NCI-H446 treated with DMSO at 0.1 percent for 48 hours (cell line): ENCODE data around the gene SLC8A2.

Source experiments
- DNase-seq: peaks from one replicate; lab custom pipeline; 2025; lab: John Stamatoyannopoulos, UW

Gene SLC8A2

GRCh38 chr19:47430041-47430802 lies 41.5 kb downstream of the SLC8A2 start:
- DNase-seq = no peak

DNA sequence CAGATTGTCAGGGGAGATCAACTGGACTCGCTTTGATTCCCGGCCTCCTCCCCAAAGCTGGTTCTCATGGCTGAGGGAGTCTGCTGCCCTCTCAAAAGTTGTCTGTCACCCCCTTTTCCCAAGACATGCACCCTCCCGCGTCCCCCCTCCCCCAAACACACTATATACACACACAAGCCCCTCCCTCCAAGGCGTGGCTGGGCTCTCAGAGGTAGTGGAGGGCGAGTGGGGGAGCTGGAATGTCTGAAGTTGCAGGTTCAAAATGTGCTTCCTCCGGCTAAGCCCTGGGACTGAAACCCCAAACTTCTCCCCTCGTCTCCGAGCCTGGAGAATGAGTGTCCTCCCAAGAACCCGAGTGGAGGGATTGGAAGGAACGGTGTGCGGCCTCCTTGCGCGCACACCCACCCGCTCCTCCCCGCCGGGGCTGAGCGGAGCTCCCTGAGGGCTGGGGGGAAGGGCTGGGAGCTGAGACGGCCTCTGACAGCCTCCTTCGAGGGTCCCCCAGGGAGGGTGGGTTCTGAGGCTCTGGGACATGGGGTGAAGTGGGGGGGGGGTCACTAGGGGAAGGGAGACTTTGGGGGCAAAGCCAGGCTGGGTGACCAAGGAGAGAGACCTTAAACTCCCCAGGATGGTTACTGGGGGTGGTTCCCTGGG lies 42.4 kb downstream of the SLC8A2 start:
- DNase-seq = no peak

DNA sequence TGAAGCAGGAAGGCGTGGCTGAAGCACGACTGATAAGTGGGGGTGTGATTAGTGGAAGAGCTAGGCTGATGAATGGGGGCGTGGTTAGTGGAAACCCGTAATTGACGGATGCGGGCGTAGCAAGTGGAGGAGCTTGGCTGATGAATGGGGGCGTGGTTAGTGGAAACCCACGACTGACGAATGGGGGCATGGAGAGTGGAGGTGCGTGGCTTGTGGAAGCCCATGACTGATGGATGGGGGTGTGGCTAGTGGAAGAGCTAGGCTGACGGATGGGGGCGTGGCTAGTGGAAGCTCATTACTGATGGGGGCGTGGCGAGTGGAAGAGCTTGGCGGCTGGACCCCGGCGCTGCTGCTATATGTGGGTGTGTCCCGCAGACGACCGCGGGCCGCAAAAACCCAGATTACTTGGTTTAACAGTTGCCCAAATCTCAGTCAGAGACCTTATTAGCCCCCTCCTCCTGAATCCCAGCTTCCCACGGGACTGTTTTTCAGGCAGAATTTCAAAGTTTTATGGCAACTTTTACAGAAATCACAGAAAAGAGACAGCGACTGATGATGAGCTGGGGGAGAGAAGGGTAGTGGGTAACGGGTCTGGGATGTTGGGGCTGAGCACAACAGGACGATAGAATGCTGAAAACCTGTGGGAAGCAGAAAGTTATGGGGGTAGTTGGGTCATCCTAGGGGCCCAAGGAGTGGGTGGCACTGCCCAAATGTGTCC lies 43.4 kb downstream of the SLC8A2 start:
- DNase-seq = peak; percentile 99

DNA sequence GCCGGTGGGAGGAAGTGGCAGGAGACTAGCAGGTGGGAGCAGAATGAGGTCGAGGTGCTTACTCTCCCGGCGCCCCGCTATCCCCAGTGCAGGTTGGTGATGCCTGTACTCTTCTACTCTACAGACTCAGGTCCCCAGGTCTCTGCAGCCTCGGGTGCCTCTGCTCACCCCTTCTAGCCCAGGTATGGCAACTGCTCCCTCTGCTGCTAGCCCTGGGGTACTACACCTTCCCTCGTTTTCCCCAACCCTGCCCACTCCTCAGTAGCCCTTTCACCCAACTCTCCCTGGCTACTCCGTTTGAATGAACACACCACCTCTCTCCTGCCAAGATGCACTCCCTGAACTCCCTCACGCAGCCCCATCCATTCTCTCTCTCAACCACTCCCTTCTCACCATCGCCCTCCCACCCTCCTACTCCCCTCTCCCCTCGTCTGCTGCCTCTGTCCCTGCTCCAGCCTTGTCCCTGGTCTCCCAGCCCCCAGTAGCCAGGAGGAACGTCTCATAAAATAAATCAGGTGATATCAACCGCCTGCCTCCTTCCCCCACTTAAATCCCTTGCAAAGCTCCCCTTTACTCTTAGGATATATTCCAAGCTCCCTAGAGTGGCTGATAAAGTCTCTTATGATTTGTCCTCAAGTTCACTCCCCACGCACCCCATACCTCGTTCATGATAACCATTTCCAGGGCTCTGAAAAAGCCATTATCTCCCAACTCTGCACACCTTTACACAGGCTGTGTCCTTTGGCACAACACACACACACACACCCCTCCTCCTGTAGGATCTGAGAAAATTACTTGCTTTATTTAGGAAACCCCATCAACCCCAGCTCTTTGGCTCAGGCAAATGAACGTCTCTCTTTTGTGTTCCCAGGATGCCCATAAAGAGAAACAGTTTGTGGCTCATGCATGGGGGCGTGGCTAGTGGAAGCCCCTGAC lies 44.2 kb downstream of the SLC8A2 start:
- DNase-seq = peak; percentile 36

DNA sequence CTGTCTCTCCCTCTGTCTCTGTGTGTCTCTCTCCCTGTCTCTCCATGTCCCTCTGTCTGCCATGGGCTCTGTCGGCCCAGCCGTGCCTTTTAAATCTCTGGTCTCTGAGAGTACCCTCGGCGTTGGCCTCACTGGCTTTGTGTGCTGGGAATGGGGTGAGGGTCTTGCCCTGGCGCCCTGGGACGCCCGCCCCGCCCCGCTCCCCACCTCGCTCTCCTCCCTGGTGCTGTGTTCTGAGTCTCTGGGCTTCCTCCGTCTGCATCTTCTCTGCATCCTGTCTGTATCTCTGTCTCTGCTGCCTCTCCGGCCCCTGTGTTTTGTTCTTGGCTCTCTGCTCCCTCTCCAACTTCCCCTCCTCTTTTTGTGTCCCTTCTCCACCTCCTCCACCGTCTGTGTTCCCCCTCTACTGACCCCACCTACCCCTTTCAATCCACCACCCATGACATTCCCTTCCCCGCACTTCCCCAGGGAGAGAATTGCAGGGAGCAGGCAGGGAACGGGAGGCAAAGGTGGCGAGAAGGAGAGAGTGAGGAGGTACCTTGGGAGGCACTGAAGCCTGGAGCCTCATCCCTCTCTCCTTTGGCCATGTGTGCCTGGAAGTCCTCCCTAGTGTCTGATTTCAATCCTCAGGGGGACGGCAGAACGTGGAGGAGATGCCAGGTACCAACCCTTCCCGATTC lies 48.4 kb downstream of the SLC8A2 start:
- no peak for DNase-seq

DNA sequence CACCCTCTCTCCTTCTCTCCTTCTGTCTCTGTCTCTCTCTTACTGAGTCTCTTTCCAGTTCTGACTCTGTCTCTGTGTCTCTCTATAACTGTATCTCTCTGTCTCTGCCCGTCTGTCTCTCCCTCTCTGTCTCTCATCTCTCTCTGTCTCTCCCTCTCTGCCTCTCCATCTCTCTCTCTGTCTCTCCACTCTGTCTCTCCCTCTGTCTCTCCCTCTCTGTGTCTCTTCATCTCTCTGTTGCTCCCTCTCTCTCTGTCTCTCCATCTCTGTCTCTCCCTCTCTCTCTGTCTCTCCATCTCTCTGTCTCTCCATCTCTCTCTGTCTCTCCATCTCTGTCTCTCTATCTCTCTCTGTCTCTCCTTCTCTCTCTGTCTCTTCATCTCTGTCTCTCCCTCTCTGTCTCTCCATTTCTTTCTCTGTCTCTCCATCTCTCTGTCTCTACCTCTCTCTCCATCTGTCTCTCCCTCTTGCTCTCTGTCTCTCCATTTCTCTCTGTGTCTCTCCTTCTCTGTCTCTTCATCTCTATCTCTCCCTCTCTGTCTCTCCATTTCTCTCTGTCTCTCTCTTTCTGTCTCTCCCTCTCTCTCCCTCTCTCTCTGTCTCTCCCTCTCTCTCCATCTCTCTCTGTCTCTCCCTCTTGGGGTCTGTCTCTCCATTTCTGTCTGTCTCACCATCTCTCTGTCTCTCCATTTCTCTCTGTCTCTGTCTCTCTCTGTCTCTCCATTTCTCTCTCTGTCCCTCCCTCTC lies 49.1 kb downstream of the SLC8A2 start:
- DNase-seq = no peak

GRCh38 chr19:47421844-47422395 lies 49.8 kb downstream of the SLC8A2 start:
- DNase-seq = no peak

DNA sequence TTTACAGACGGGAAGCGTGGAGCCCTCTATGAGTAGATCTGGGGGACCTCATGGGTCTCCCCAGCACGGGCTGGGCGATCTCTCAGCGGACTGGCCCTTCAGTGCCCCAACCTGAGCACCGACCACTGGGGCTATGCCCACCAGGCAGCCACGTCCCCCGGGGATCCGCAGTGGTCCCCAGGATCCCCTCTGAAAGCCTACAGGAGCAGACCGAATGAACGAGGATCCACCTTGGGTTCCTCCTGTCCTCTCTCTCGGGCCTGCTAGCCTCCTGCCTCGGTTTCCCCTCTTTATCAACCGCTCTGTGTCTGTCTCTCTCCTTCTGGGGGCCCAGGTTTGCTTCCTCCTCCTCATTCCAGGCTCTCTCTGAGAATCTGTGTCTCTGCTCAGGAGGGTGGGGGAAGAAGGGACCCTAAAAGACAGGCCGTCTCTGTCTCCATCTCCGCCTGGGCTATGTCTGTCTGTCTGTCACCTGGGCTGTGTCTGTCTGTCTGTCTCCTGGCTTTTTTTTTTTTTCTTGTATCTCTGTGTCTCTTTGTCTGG lies 50.4 kb downstream of the SLC8A2 start:
- DNase-seq = no peak

GRCh38 chr19:47419789-47420188 lies 51.9 kb downstream of the SLC8A2 start:
- DNase-seq = no peak

DNA sequence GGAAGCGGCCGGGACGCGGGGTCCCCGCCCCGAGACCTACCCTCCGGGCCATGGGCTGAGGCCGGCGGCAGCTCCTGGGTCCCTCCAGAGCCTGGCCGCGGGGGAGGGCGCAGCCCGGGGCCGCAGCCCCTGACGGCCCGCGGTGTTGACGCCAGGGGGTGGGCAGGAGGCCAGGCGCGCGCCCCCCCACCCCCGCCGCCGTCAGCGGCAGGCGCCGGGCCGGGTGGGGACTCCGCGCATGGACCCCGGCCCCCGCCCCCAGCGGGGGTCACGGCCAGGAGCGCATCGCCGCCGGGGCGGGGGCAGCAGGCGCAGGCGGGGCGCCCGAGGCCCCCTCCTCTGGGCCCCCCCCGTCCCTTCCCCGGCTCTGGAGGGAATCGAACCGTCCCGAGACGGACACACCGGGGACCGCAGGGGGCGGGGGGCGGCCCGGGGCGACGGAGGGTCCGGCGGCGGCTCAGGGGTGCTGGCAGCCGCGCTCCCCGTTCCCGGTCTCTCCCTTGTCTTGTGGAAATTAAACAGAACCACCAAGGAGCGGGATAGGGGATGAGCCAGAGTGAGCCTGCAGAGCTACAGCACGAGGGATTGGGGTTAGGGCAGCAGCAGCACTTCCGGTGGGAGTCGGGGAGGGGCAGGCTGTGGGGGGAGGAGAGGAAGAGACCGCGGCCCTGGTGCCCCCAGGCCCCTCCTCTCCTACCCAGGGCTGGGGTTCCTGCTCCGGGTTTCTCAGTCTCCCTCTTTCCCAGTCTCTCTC lies 52.5 kb downstream of the SLC8A2 start, which contains the start of gene MEIS3:
Gene MEIS3, minus strand, starts transcription at position 498 of the 754 bp plus-strand sequence. Its CDS starts 446 bp downstream, at position 52.
- DNase-seq = no peak

DNA sequence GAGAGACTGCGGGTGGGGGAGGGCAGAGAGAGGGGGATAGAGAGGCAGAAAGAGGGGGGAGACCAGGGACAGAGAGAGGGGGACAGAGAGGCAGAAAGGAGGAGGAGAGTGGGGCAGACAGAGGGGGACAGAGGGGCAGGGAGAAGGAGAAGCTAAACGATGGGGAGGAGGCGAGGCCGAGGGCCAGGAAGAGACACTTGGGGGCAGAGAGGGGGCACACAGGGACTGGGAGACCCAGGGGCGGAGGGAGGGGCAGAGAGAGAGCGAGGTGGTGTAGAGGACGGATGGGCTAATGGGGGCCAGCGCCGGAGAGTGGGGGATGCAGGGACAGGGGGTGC lies 53.0 kb downstream of the SLC8A2 start:
- DNase-seq = no peak

DNA sequence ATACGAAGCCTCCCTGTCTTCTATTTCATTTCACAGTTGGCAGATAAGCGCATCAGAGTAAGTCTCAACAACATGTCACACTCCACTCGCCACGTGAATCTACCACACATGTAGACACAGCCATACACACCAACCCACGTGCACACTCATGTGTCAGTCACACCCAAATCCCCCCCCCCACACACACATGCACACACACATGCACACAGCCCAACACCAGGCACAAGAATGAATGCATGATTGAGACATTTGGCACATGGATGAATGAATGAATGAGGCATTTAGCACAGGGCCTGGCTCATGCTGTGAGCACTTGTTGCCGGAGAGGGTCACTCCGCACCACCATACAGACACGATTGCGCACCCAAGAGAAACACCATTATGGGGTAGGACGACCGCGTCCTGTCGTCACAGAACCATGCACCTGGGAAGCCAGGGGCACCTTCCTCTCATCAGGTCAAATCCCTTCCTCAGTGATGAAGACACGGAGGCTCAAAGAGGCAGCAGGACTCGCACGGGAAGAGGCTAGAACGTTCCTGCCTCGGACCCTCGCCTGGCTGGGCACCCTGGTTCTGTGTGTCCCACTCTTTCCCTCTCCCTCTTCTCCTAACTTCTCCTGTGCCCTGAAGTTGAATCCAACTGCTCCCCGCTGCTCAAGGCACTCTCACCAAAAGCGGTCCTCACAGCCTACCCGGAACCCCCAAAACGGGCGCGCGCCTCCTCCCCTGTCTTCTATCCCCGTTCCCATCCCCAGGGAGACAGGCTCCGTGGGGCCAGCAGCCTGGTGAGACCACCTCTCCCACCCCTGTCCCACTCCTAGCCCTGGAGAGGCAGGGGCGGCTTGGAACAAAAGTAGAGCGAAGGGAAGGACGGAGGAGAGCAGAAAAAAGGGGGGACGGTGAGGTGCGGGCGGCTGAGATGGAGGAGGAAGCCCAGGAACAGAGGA lies 53.7 kb downstream of the SLC8A2 start:
- DNase-seq = no peak

- no peak for DNase-seq
Measured at GRCh38 chr19:47417107-47417745, 54.5 kb downstream of the SLC8A2 start.

GRCh38 chr19:47416643-47416985 lies 55.1 kb downstream of the SLC8A2 start:
- DNase-seq = no peak

DNA sequence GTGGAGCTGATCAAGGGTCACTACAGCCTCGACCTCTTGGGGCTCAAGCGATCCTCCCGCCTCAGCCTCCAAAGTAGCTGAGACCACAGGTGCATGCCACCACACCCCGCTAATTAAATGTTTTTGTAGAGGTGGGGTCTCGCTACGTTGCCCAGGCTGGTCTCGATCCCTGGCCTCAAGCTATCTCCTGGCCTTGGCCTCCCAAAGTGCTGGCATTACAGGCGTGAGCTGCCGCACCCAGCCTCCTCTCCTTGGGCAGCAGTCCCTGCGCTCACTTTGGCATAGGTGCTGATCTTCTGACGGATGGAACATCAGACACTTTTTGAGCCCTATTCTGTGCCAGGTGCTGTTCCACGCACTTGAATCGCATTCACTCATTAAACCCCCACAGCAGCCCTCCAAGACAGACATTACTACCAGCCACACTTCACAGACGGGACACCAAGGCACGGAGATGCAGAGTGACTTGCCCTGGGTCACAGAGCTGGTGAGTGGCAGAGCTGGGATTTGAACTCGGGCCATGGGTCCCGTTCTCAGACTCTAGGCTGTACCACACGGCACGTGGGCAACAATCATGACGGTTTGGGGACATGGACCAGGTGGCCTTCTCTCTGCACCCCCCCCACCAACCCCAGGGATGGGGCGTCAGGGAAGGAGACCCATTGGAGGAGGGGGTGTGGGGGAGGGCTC lies 55.6 kb downstream of the SLC8A2 start:
- DNase-seq = no peak

DNA sequence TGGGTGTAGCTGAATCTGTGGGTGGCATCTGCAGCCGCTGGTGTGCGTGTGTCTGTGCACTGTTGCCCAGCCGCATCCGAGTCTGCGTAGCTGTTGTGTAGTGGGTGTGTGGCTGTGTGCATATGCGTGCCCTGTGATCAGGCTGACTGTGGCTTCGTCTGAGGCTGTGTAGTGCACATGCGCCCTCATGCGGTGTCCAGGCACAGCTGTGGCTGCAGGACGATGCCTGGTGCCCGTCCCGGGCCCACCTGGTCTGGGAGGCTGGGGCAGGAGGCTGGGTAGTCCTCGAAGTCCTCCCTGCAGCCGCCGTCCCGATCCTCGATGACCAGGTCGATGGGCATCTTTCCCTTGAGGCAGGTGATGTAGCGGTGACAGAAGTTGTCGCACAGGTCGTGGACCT lies 57.2 kb downstream of the SLC8A2 start:
- DNase-seq = no peak

- no peak for DNase-seq
Measured at GRCh38 chr19:47413941-47414340, 57.8 kb downstream of the SLC8A2 start.
